Glomerular endothelial cell (primary cell): ENCODE data around the gene STK25. TPM values are rescaled to one million over a fixed set of nuclear protein-coding genes. Genes with fewer than 3 reads are reported as not detected.

Source experiments
- total RNA-seq: library from RNA; depleted of rRNA; stranded (reverse); fragments of >200 nt; gene quantifications from 2 replicates; pipeline ENCODE4 v1.2.3, GENCODE V29; 2015

STK25 gene
- total RNA-seq, 1 donor from 2014 or later, result 334 TPM

Other genes with a start within 250 kb of the STK25 start
- gene HDLBP, start 192.9 kb downstream of the STK25 start, total RNA-seq, result 627 and 640 TPM in 2 replicates
- 433 and 458 TPM in 2 replicates for gene SEPTIN2, start 192.7 kb downstream of the STK25 start, total RNA-seq
- 27.0 and 28.5 TPM in 2 replicates for gene FARP2, start 152.3 kb downstream of the STK25 start, total RNA-seq
- gene BOK, start 50.2 kb upstream of the STK25 start, total RNA-seq, result 99.5 and 117 TPM in 2 replicates
- gene THAP4, start 128.6 kb upstream of the STK25 start, total RNA-seq, result 46.7 and 50.9 TPM in 2 replicates
- 79.1 and 84.4 TPM in 2 replicates for gene ATG4B, start 129.1 kb upstream of the STK25 start, total RNA-seq
- gene DTYMK, start 178.2 kb upstream of the STK25 start, total RNA-seq, result 26.3 and 33.4 TPM in 2 replicates
- 7.9 and 16.2 TPM in 2 replicates for gene ING5, start 193.5 kb upstream of the STK25 start, total RNA-seq
- 8.8 and 11.2 TPM in 2 replicates for gene D2HGDH, start 226.0 kb upstream of the STK25 start, total RNA-seq